Measurements from ENCODE around the gene FCER2.
"Not testable (repeated sequence)": the region's sequence is repeated elsewhere in the genome, so short reads cannot be mapped to it uniquely, and the experiment has no call there.

The FCER2 gene

GRCh38 chr19:7645656-7646425 lies 56.1 kb downstream of the FCER2 start:
- DNase-seq (ENCODE audit: low spot score): no peak

GRCh38 chr19:7645163-7645562 lies 56.8 kb downstream of the FCER2 start:
- DNase-seq (ENCODE audit: low spot score): no peak

GRCh38 chr19:7644550-7644877 lies 57.4 kb downstream of the FCER2 start:
- no peak for DNase-seq (ENCODE audit: low spot score)

GRCh38 chr19:7643629-7644549 lies 58.0 kb downstream of the FCER2 start:
- not testable (repeated sequence) for DNase-seq (ENCODE audit: low spot score)

GRCh38 chr19:7643031-7643415 lies 58.9 kb downstream of the FCER2 start:
- no peak for DNase-seq (ENCODE audit: low spot score)

- DNase-seq (ENCODE audit: low spot score): no peak
Measured at GRCh38 chr19:7642295-7643030, 59.5 kb downstream of the FCER2 start.

GRCh38 chr19:7641290-7642276 lies 60.3 kb downstream of the FCER2 start:
- no peak for DNase-seq (ENCODE audit: low spot score)

- DNase-seq (ENCODE audit: low spot score): no peak
Measured at GRCh38 chr19:7640803-7641202, 61.1 kb downstream of the FCER2 start.

- DNase-seq (ENCODE audit: low spot score): no peak
Measured at GRCh38 chr19:7639863-7640348, 62.0 kb downstream of the FCER2 start.

GRCh38 chr19:7638802-7639465 lies 63.0 kb downstream of the FCER2 start:
- DNase-seq (ENCODE audit: low spot score): no peak

All from ecto neural progenitor cell (in vitro differentiated cells).